Glutamatergic neuron (in vitro differentiated cells): ENCODE results near the gene DARS2. TPM values are rescaled to one million over a fixed set of nuclear protein-coding genes. Genes with fewer than 3 reads are reported as not detected.

Source experiments
- DNase-seq: peaks from one replicate; pipeline ENCODE4 v3.0.0; 2022
- H3K27ac Mint-ChIP-seq: one replicate; pipeline ENCODE4 v1.8.0; 2020; ENCODE audit warnings: mild to moderate bottlenecking, mixed read lengths, inconsistent platforms; ENCODE audit not compliant: unreplicated experiment
- H3K27me3 Mint-ChIP-seq: one replicate; pipeline ENCODE4 v1.8.0; 2020; ENCODE audit warnings: mild to moderate bottlenecking, moderate library complexity, mixed read lengths, inconsistent platforms; ENCODE audit not compliant: unreplicated experiment
- H3K36me3 Mint-ChIP-seq: one replicate; pipeline ENCODE4 v1.8.0; 2020; ENCODE audit warnings: mild to moderate bottlenecking, mixed read lengths, inconsistent platforms; ENCODE audit not compliant: unreplicated experiment
- H3K4me1 Mint-ChIP-seq: one replicate; pipeline ENCODE4 v1.8.0; 2020; ENCODE audit warnings: mild to moderate bottlenecking, low read depth, mixed read lengths, inconsistent platforms; ENCODE audit not compliant: unreplicated experiment
- H3K4me3 Mint-ChIP-seq: one replicate; pipeline ENCODE4 v1.8.0; 2020; ENCODE audit warnings: mild to moderate bottlenecking, mixed read lengths, inconsistent platforms; ENCODE audit not compliant: unreplicated experiment
- H3K9me3 Mint-ChIP-seq: one replicate; pipeline ENCODE4 v1.8.0; 2020; ENCODE audit warnings: mild to moderate bottlenecking, moderate library complexity, mixed read lengths, inconsistent platforms; ENCODE audit not compliant: unreplicated experiment
- total RNA-seq: library from RNA; stranded (reverse); fragmentation: NEBNext Ultra II Directional; extraction: Animal tissue kit (Norgen Biotek cat#: 25700); gene quantifications from one replicate; pipeline ENCODE4 v1.2.1, GENCODE V29; 2021; ENCODE audit not compliant: unreplicated experiment
- TF ChIP-seq, protein P1 (sequence below): fragments of 200-600 bp; sonication (generic); IDR thresholded peaks from one replicate; pipeline ENCODE4 v1.5.0; 2021; ENCODE audit not compliant: partially characterized antibody, unreplicated experiment

Gene DARS2
- total RNA-seq, 1 donor from 2014 or later, result 17.0 TPM

DNA sequence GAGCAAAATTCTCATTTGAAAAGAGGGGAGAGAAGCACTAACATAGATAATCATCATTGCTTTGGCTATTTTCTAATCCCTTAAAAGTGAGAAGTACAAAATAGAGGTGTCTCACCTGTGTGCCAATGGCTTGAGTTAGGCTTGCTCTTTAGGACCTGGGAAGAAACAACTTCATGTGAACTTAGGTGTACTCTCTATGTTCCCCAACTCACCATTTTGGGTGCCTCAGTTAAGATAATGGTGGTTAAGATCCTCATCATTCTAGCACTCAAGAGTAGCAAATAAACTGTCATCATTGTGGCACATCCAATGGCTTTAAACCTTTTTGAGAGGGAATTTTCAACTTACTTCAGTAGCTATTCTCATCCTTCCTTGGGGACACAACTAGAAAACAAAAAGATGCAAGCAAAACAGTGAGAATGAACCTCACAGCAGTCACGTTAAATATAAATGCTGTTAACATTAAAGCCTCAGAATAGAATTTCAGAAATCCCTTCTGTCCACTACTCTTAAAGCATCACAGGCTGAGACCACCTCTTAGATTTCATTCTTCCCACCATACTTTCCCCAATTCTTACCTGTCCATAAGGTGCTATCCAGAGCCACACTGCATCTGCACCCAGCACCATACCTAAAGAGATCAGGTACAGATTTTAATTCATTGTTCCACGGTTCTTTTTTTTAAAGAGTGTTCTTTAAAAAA lies 42.1 kb downstream of the DARS2 start:
- H3K4me3 Mint-ChIP-seq, result peak overlapping the region; percentile 98
- peaks cover 14% of the 10 kb centered on the region for H3K9me3 Mint-ChIP-seq
- no peak for DNase-seq
- peaks cover 4% of the 10 kb centered on the region for H3K36me3 Mint-ChIP-seq
- peaks cover 7% of the 10 kb centered on the region for H3K27me3 Mint-ChIP-seq
- TF ChIP-seq, protein P1, sequence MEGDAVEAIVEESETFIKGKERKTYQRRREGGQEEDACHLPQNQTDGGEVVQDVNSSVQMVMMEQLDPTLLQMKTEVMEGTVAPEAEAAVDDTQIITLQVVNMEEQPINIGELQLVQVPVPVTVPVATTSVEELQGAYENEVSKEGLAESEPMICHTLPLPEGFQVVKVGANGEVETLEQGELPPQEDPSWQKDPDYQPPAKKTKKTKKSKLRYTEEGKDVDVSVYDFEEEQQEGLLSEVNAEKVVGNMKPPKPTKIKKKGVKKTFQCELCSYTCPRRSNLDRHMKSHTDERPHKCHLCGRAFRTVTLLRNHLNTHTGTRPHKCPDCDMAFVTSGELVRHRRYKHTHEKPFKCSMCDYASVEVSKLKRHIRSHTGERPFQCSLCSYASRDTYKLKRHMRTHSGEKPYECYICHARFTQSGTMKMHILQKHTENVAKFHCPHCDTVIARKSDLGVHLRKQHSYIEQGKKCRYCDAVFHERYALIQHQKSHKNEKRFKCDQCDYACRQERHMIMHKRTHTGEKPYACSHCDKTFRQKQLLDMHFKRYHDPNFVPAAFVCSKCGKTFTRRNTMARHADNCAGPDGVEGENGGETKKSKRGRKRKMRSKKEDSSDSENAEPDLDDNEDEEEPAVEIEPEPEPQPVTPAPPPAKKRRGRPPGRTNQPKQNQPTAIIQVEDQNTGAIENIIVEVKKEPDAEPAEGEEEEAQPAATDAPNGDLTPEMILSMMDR, result no peak
- peak overlapping the region; percentile 99 for H3K27ac Mint-ChIP-seq
- peaks cover 18% of the 10 kb centered on the region for H3K4me1 Mint-ChIP-seq

DNA sequence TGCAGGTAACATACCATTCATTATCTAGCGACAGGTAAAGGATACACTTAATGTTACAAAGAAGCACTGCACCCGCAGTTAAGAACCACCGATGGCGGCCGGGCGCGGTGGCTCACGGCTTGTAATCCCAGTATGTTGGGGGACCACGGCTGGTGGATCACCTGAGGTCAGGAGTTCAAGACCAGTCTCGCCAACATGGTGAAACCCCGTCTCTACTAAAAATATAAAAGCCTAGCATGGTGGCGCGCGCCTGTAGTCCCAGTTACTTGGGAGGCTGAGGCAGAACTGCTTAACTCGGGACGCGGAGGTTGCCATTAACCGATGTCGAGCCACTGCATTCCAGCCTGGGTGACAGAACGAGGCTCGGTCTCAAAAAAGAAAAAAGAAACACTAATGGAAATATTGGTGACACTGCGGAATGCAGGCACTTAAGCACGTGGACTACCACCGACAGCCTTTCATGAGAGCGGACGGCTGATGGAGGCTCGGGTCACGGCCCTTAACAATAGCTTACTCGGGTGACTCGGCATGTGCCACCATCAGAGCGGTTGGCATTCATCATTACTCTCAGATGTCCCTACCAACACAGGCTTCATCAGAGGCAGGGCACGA lies 42.8 kb downstream of the DARS2 start:
- Mint-ChIP-seq H3K27me3 (peaks cover 7% of the 10 kb centered on the region), H3K27ac (peak overlapping the region; percentile 99), H3K4me3 (peak overlapping the region; percentile 98), H3K4me1 (peaks cover 18% of the 10 kb centered on the region), H3K9me3 (peaks cover 12% of the 10 kb centered on the region), H3K36me3 (peaks cover 4% of the 10 kb centered on the region)
- TF ChIP-seq, protein P1, result no peak
- no peak for DNase-seq

DNA sequence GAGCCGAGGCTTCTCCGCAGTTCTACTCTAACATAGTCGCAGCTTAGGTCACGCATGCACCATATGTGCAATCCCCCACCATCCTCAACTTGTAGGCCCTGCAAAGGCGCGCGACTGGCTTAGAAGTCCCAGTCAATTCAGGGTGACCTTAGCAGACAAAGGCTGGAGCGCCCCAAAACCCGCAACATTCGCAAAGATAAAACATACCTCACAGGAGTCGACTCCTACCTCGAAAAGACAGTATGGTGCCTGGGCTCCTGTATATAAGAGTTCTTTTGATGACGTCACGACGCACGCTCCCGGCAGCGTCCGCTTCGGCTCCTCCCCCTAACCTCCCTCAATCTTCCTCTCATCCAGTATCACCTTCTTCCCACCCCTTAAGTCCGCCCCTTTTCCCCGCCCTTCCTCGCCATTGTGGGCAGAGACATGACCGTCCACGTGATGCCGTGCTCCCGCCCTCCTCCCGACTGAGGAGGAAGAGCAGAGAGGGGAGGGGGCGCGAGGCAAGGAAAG lies 43.3 kb downstream of the DARS2 start, which contains the start of gene GAS5:
Gene GAS5, minus strand, starts transcription at position 237 of the 513 bp plus-strand sequence.
- Mint-ChIP-seq H3K9me3 (peaks cover 12% of the 10 kb centered on the region), H3K4me1 (peaks cover 18% of the 10 kb centered on the region), H3K4me3 (peak within 1 kb of the TSS; percentile 98), H3K27me3 (peaks cover 7% of the 10 kb centered on the region), H3K27ac (peak within 1 kb of the TSS; percentile 99), H3K36me3 (peaks cover 4% of the 10 kb centered on the region)
- DNase-seq, result peak; percentile 99
- TF ChIP-seq, protein P1, result no peak

DNA sequence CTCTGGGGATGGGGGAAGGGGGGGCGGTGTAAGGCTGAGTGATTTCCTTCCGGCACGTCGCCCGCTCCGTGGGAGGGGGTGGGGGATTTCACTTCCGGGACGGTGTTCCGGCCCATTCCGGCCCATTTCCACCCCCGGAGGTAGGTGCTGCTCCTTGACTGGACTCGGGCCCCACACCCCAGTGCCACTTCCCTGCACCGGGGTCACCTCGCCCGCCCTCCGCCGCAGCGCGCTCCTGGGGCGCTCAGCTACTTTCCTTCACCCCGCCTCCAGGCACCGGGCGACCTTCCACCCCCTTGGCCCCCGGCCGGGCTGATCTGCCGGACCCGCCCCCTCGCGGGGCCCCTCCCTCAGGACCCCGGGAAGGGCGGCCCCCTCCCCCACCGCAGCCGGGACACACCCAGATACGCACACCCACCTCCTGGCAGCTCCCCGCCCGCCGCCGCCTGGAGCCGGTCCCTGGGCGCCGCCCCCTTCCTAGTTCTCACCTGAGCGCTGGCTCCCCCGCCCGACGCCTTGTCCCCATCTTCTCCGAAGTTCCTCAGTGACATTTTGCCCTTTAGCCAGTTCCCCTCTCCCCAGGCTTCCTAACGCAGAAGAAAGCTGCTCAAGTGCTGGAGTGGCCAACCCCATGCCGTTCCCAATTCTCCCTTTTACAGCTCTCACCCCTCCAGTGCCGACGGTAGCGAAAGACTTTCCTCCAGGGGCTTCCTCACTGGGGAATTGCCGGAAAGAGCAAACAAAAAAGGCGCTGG lies 44.0 kb downstream of the DARS2 start, which contains the start of gene ZBTB37:
Gene ZBTB37, plus strand, starts transcription at position 115 of the 755 bp plus-strand sequence. CDS start 1,846 bp downstream, outside the sequence.
- TF ChIP-seq, protein P1, result no peak
- H3K27ac Mint-ChIP-seq, result peak within 1 kb of the TSS; percentile 99
- peaks cover 4% of the 10 kb centered on the region for H3K36me3 Mint-ChIP-seq
- H3K9me3 Mint-ChIP-seq, result peaks cover 12% of the 10 kb centered on the region
- peak; percentile 87 for DNase-seq
- peaks cover 7% of the 10 kb centered on the region for H3K27me3 Mint-ChIP-seq
- peak within 1 kb of the TSS; percentile 98 for H3K4me3 Mint-ChIP-seq
- peaks cover 18% of the 10 kb centered on the region for H3K4me1 Mint-ChIP-seq
